ENCODE measurements around the gene SCUBE2. TPM values are rescaled to one million over a fixed set of nuclear protein-coding genes. Genes with fewer than 3 reads are reported as not detected.

The SCUBE2 gene
- total RNA-seq, 1 experiment from 2014 or later = 0.18 TPM

DNA sequence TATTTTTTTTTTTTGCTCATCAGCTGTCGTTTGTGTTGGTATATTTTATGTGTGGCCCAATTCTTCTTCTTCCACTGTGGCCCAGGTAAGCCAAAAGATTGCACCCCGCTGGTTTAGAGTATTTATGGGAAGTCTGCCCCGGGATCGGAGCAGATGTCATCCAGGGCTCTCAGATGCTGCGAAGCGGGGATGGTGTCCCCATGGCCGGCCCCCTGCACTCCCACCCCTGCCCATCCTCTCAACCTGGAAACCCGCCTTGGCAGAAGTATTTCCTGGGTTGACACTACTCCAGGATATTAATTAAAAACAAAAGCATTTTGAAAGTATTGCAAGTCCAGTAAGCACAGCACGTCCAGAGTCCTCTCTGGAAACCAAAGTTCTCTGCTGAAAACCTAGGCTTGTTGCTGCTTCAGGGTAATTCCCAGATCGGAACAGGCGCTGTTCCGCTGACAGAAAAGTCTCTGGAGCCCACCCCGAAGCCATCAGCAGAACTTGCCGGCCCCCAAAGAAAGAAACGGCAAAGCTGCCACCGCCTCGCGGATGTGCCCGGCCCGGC lies 833 bp downstream of the SCUBE2 start:
- no peak overlapping the region for H3K9ac ChIP-seq (ENCODE audit: low read length)
- H3K9me2 ChIP-seq (replicated peaks; ENCODE audit: low read length) = no peaks in the 10 kb centered on the region
- H3K4me3 ChIP-seq (ENCODE audit: low read length) = peak overlapping the region; percentile 58; the same call in 1 of the 2 replicates
- no peaks in the 10 kb centered on the region for H3K36me3 ChIP-seq (ENCODE audit: low read depth, low read length)
- no peak for ATAC-seq
- POLR2A ChIA-PET (ENCODE audit: unreplicated experiment) = no interaction called here
- intact Hi-C loops (cut with micrococcal nuclease) = no loop called here
- DNase-seq = no peak
- H2AFZ ChIP-seq (ENCODE audit: low read length) = peak overlapping the region; percentile 29; the same call in 1 of the 2 replicates
- BruUV-seq (replicated peaks) = no TSS peak
- no peaks in the 10 kb centered on the region for H3K4me1 ChIP-seq (ENCODE audit: insufficient read depth, low read length)
- peak overlapping the region; percentile 73 for H3K4me2 ChIP-seq (ENCODE audit: low read length)
- H3F3A ChIP-seq (ENCODE audit: low read length, unreplicated experiment) = no peaks in the 10 kb centered on the region
- peaks cover 27% of the 10 kb centered on the region for H3K27me3 ChIP-seq (ENCODE audit: low read length)
- no peak for TF ChIP-seq EZH2 (IDR thresholded peaks at IDR 0.05; ENCODE audit: low read length, unreplicated experiment)
- no peak for TF ChIP-seq EZH2phosphoT487 (IDR thresholded peaks at IDR 0.05; ENCODE audit: borderline replicate concordance, low read length)
- TF ChIP-seq, protein P1, sequence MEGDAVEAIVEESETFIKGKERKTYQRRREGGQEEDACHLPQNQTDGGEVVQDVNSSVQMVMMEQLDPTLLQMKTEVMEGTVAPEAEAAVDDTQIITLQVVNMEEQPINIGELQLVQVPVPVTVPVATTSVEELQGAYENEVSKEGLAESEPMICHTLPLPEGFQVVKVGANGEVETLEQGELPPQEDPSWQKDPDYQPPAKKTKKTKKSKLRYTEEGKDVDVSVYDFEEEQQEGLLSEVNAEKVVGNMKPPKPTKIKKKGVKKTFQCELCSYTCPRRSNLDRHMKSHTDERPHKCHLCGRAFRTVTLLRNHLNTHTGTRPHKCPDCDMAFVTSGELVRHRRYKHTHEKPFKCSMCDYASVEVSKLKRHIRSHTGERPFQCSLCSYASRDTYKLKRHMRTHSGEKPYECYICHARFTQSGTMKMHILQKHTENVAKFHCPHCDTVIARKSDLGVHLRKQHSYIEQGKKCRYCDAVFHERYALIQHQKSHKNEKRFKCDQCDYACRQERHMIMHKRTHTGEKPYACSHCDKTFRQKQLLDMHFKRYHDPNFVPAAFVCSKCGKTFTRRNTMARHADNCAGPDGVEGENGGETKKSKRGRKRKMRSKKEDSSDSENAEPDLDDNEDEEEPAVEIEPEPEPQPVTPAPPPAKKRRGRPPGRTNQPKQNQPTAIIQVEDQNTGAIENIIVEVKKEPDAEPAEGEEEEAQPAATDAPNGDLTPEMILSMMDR (conservative IDR thresholded peaks at IDR 0.05; ENCODE audit: low read depth, low read length) = no peak
- CTCF ChIA-PET = no interaction called here
- H4K20me1 ChIP-seq (ENCODE audit: low read length) = no peaks in the 10 kb centered on the region
- H3K27ac ChIP-seq (ENCODE audit: low read length) = no peak overlapping the region
- no peaks in the 10 kb centered on the region for H3K79me2 ChIP-seq (ENCODE audit: low read length)
- H3K9me3 ChIP-seq (ENCODE audit: low read length) = no peaks in the 10 kb centered on the region

- TF ChIP-seq EZH2phosphoT487 (IDR thresholded peaks at IDR 0.05; ENCODE audit: borderline replicate concordance, low read length) (no peak), EZH2 (IDR thresholded peaks at IDR 0.05; ENCODE audit: low read length, unreplicated experiment) (no peak)
- TF ChIP-seq, protein P1 (conservative IDR thresholded peaks at IDR 0.05; ENCODE audit: low read depth, low read length) = no peak
- DNase-seq (no peak), ATAC-seq (peak; percentile 20; the same call in 1 of the 2 replicates)
- CTCF ChIA-PET = no interaction called here
- Histone ChIP-seq H3K9me3 (ENCODE audit: low read length) (no peaks in the 10 kb centered on the region), H3K27ac (ENCODE audit: low read length) (no peak overlapping the region), H3K9me2 (replicated peaks; ENCODE audit: low read length) (no peaks in the 10 kb centered on the region), H3K36me3 (ENCODE audit: low read depth, low read length) (no peaks in the 10 kb centered on the region), H3K4me2 (ENCODE audit: low read length) (no peak overlapping the region), H2AFZ (ENCODE audit: low read length) (no peak overlapping the region), H3K27me3 (ENCODE audit: low read length) (peaks cover 27% of the 10 kb centered on the region), H4K20me1 (ENCODE audit: low read length) (no peaks in the 10 kb centered on the region), H3K4me3 (ENCODE audit: low read length) (no peak overlapping the region), H3F3A (ENCODE audit: low read length, unreplicated experiment) (no peaks in the 10 kb centered on the region), H3K79me2 (ENCODE audit: low read length) (no peaks in the 10 kb centered on the region), H3K4me1 (ENCODE audit: insufficient read depth, low read length) (no peaks in the 10 kb centered on the region), H3K9ac (ENCODE audit: low read length) (no peak overlapping the region)
- intact Hi-C loops (cut with micrococcal nuclease) = no loop called here
- POLR2A ChIA-PET (ENCODE audit: unreplicated experiment) = interaction anchor here (0.6 kb wide), 1 partner anchor 191 kb away, joined by 6 read pairs; no protein-coding TSS in a partner anchor
- no TSS peak for BruUV-seq (replicated peaks)
These were observed 1.8 kb downstream of the SCUBE2 start for GRCh38 chr11:9089636-9090035.

GRCh38 chr11:9089061-9089460 lies 2.3 kb downstream of the SCUBE2 start:
- Histone ChIP-seq H3F3A (ENCODE audit: low read length, unreplicated experiment) (no peaks in the 10 kb centered on the region), H3K27ac (ENCODE audit: low read length) (no peak overlapping the region), H3K9ac (ENCODE audit: low read length) (no peak overlapping the region), H3K4me1 (ENCODE audit: insufficient read depth, low read length) (no peaks in the 10 kb centered on the region), H3K27me3 (ENCODE audit: low read length) (peaks cover 27% of the 10 kb centered on the region), H3K4me2 (ENCODE audit: low read length) (no peak overlapping the region), H3K79me2 (ENCODE audit: low read length) (no peaks in the 10 kb centered on the region), H3K4me3 (ENCODE audit: low read length) (no peak overlapping the region), H4K20me1 (ENCODE audit: low read length) (no peaks in the 10 kb centered on the region), H3K9me2 (replicated peaks; ENCODE audit: low read length) (no peaks in the 10 kb centered on the region), H3K36me3 (ENCODE audit: low read depth, low read length) (no peaks in the 10 kb centered on the region), H3K9me3 (ENCODE audit: low read length) (no peaks in the 10 kb centered on the region), H2AFZ (ENCODE audit: low read length) (no peak overlapping the region)
- no TSS peak for BruUV-seq (replicated peaks)
- intact Hi-C loops (cut with micrococcal nuclease) = no loop called here
- TF ChIP-seq, protein P1 (conservative IDR thresholded peaks at IDR 0.05; ENCODE audit: low read depth, low read length) = no peak
- TF ChIP-seq EZH2phosphoT487 (IDR thresholded peaks at IDR 0.05; ENCODE audit: borderline replicate concordance, low read length) = no peak
- TF ChIP-seq EZH2 (IDR thresholded peaks at IDR 0.05; ENCODE audit: low read length, unreplicated experiment) = no peak
- ATAC-seq = no peak
- POLR2A ChIA-PET (ENCODE audit: unreplicated experiment) = no interaction called here
- DNase-seq = no peak
- CTCF ChIA-PET = interaction anchor here (0.6 kb wide), 1 partner anchor 174 kb away, joined by 3 read pairs; no protein-coding TSS in a partner anchor

All from PC-3 (cell line).